Stimulated activated CD8-positive, alpha-beta memory T cell treated with anti-CD3 and anti-CD28 coated beads, Interleukin-4, amount 100 ng/mL, for 1 hour (primary cell): ENCODE results near the gene OSBP2.

Source experiments
- DNase-seq, 2 donors: peaks; one replicate each; pipeline ENCODE4 v3.0.0-alpha.2; 2020; ENCODE audit warnings: low read depth in 2 of 2, low spot score in 1 of 2

The OSBP2 gene

DNA sequence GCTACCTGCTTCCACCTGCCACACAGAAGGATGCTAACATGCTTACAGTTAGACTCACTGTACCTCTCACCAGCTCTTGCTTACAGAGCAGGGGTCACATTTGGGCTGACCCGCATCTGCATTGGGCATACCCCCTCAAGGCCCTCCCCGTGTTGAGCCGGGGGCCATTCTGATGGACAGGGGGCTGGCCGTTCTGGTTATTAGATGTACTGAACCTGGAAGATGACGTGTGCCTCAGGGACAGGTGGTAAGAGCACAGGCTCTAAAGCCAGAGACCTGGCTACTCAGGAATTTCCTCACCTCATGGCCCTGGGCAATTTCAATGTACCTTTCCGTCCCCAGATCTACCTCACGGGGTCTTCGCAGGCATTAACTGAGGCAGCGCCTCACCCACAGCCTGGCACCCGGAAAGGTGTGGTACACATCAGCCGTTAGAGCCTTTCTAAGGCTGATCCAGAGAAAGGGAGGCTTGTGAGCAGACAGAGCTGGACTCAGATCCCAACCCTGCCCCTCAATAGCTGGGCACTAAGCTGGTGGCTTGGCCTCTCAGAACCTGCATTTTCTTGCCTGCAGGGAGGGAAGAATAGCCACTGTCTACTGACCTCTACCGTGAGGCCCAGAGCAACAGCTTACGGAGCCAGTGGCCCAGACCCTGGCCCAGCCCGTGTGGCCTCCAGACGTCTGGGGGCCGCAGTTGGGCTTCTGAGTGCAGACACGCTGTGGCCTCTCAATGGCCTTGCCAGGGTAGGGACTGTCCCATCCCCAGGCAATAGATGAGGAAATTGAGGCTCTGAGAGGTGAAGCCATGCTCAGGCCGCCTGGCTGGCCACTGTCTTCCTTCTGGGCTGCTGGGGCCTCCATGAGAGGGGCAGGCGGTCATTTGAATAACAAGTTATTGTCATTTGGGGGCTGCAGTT, 173.3 kb downstream of the OSBP2 start:
- no peak for DNase-seq

GRCh38 chr22:30868663-30869385, 174.2 kb downstream of the OSBP2 start:
- no peak for DNase-seq

- DNase-seq: no peak
Measured at GRCh38 chr22:30869667-30870395, 175.2 kb downstream of the OSBP2 start.

GRCh38 chr22:30870451-30871345, 176.0 kb downstream of the OSBP2 start:
- DNase-seq: no peak

GRCh38 chr22:30871391-30872284, 177.0 kb downstream of the OSBP2 start:
- DNase-seq: no peak

GRCh38 chr22:30872285-30873041, 177.8 kb downstream of the OSBP2 start:
- DNase-seq: no peak

- no peak for DNase-seq
Measured at GRCh38 chr22:30873086-30873650, 178.5 kb downstream of the OSBP2 start.

- no peak for DNase-seq
Measured at GRCh38 chr22:30873661-30874060, 179.0 kb downstream of the OSBP2 start.

DNA sequence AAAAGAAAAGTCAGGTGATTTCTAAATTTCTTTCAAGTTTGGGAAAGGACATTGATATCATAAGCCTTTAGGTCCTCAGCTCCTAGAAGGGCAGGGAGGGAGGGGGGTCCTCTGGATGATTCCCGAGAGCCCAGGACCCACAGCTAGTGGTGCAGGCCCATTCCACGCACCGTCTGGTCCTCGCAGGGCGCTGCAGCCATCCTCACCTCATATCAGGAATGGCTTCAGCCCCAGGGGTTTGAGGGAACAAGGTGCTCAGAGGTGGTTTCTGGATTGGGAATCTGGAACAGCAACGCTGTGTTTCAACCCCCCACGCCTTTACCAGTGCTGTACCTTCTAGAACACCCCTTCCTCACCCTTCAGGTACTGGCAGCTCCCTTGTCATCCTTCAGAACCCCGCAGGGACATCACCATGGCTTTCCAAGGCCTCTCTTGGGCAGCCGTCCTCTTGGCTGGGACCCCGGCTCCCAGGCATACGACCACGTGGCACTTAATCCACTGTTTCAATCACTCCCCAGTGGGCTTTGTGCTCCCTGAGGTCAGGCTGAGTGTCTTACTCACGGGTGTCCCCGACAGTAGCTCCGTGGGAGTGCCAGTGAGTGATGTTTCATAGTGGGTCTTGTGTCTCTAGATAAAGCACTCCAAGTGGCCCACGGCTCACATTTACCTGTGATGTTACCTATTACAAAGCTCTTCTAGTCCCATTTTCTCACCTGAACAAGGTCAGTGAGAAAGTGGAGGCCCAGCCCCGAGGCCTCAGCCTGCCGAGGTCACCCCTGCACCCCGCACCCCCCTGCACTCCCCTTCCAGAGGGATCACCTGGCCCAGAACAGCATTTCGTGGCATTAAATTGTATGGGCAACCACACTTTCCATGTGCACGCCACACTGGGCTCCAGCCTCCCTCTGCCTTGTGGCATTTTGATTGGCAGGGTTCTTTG, 180.0 kb downstream of the OSBP2 start:
- DNase-seq: no peak

- DNase-seq: no peak
Measured at GRCh38 chr22:30875481-30876215, 181.0 kb downstream of the OSBP2 start.

DNA sequence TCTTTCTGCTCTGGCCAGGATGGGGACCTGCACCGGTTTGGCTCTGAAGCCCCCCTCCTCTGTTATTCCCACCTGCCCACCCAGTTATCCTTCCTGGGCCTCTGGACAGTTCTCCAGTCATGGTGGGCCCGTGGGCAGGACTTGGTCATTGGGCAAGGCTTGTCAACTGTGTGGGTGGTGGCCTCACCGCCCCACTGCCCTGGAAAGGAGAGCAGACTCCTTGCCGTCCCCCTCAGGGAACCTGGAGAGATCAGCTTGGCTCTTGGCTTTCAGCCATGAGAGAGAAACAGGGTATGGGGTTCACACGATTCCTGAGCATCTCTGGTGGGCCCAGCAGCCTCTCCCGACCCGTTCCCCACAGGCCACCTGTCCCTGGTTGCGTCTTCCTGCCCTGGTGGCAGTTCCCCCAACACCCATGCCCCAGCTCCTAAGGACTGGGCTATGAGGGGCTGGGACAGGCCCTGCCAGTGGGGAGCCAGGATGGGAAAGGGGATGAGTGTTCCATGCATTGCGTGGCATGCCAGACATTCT, 181.6 kb downstream of the OSBP2 start:
- no peak for DNase-seq

DNA sequence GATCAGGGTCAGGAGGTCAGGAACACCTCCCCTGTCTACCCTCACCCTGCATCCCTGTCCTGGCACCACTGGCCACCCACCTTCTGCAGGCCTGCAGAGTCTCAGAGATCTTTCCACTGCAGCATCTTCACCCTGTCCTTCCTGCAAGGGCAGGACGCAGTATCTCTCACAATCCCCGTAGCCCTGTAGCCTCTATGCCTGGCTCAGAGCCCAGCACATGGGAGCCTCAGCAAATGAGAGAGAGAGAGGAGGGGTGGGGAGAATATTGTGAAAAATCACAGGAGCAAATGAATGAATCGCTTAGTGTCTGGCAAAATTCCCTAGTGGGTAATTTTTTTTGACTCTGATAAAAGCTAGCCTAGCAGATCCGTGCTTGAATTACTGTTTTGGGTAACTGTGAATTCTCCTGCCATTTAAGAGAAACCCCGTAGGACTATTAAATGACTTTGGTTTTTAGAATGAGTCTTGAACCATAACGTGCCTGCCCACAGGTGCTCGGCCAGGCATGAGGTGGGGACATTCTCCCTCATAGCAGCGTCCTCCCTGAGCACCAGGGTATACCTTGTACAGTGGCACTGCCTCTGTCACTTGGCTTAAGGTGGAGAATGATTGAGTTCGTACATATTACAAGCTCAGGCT, 182.4 kb downstream of the OSBP2 start:
- DNase-seq: no peak

- DNase-seq: no peak
Measured at GRCh38 chr22:30877662-30878515, 183.2 kb downstream of the OSBP2 start.

DNA sequence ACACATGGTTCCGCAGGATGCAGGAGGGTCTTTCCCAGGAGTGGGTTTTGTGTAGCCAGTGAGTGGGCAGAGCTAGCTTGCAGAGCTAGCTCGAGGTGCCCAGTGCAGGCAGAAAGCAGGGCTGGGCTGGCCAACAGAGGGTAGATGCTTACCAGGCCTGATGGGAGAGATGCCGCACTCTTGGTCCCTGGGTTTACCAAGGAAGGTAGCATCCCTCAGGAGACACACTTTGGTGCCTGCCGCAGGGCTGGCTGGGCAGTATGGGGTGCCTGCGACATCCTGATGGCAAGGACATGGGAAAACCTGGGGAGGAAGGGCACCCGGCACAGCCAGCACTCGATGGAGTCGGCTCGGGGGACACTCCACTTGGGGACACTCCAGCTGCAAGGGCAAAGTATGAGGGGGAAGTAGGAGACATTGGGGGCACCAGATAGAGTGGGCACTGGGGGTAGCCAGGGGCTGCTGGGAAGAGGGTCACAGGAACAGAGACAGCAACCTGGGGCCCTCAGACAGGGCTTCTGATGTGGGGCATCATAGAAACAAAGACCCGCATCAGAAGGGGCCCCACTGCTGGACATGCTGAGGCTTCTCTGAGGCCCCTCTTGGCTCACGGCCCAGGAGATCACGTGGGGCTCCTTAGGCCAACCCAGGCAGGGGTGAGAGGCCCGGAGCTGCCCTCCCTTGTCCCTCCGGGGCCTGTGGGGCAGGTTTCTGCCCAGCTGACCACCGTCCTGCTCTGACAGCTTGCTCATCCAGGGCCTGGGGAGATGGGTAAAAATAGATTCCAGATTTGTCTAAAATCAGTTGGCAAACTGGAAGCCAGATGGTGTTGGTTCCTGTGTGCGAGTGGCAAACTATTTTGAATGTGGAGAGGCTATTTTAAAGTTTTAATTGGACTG, 184.1 kb downstream of the OSBP2 start:
- DNase-seq: no peak
